ENCODE results near the gene SLC29A4. TPM values are rescaled to one million over a fixed set of nuclear protein-coding genes. Genes with fewer than 3 reads are reported as not detected.

Gene SLC29A4
- total and polyA plus RNA-seq, 2 donors (not counting 3 experiments of a cell fraction or from before 2014, with no cell fraction given), result 5.2 to 7.7 TPM

DNA sequence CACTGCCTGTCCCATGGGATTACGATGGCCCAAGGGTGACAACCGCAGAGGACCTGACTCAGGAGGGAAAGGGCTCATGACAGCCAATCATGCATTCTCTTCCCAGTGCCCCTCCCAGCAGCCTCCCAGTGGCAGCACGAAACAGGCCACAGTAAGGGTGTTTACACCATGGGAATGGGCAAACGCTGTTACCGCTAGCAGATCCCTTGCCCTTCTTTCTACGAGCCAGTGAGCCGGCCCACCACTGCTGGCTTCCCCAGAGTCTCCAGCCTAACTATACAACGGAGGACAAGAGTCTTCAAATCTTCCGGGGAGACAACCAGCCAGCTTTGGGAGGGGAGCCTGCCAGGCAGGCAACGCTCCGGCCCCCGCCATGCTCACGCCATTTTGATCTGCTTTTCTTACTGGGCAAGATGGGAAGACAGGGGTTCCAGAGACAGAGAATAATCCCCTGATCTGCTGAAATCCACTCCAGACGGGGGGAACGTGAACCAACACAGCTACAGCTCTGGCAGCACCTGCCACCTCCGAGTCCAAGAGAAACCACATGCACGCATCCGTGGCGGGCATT, 69.8 kb downstream of the SLC29A4 start:
- ChIA-PET POLR2A (no interaction called here), CTCF (no interaction called here)
- DNase-seq (ENCODE audit: low read depth, low spot score) (no peak), FAIRE-seq (no peak)
- Histone ChIP-seq H3K4me1 (ENCODE audit: control insufficient read depth, extremely low read depth, insufficient read depth, low read length) (no peaks in the 10 kb centered on the region), H3K27me3 (ENCODE audit: control insufficient read depth in 2 of 2, insufficient read depth in 2 of 2, low read length in 2 of 2) (no peaks in the 10 kb centered on the region), H3K9me1 (replicated peaks; ENCODE audit: control insufficient read depth, extremely low read depth, insufficient read depth, low read length) (no peaks in the 10 kb centered on the region), H3K4me3 (replicated peaks in 1 of 3; ENCODE audit: insufficient read depth in 1 of 3, low read depth in 1 of 3, low read length in 3 of 3) (no peak overlapping the region), H3K9me3 (replicated peaks; ENCODE audit: control insufficient read depth, insufficient read depth, low read length) (no peaks in the 10 kb centered on the region), H4K20me1 (replicated peaks; ENCODE audit: control insufficient read depth, extremely low read depth, insufficient read depth, low read length) (no peaks in the 10 kb centered on the region), H3K79me2 (ENCODE audit: control insufficient read depth, insufficient read depth, low read length) (peaks cover 12% of the 10 kb centered on the region), H3K9ac (replicated peaks; ENCODE audit: extremely low read depth, insufficient read depth, low read length) (no peak overlapping the region), H3K4me2 (ENCODE audit: insufficient read depth, low read length) (no peak overlapping the region), H3K36me3 (ENCODE audit: control insufficient read depth in 2 of 2, extremely low read depth in 1 of 2, insufficient read depth in 2 of 2, low read length in 2 of 2) (peaks cover 0 to 39% of the 10 kb centered on the region in 2 experiments), H2AFZ (ENCODE audit: low read depth, low read length) (no peak overlapping the region), H3K27ac (ENCODE audit: insufficient read depth, low read depth, low read length) (no peak overlapping the region)
- BruUV-seq (replicated peaks), result no TSS peak
- intact Hi-C loops (cut with micrococcal nuclease) (no loop called here), dilution Hi-C loops (cut with MboI; ENCODE audit: extremely low pct_ligation_motif_present, low sequenced_read_pairs) (no loop called here)
- TF ChIP-seq CTCF (IDR thresholded peaks at IDR 0.05; ENCODE audit: extremely low read depth in 1 of 2, insufficient read depth in 1 of 2, low read depth in 1 of 2, low read length in 2 of 2), result no peak
- no peak for TF ChIP-seq POLR2AphosphoS5 (IDR thresholded peaks at IDR 0.05; ENCODE audit: insufficient read depth, low read depth, low read length)
- TF ChIP-seq GATA2 (IDR thresholded peaks at IDR 0.05; ENCODE audit: insufficient read depth, insufficient read length, low read depth, low read length), result no peak
- TF ChIP-seq JUN (IDR thresholded peaks at IDR 0.05; ENCODE audit: borderline replicate concordance, insufficient read depth, insufficient read length, low read depth), result no peak
- TF ChIP-seq, protein P1, sequence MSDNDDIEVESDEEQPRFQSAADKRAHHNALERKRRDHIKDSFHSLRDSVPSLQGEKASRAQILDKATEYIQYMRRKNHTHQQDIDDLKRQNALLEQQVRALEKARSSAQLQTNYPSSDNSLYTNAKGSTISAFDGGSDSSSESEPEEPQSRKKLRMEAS (IDR thresholded peaks at IDR 0.05; ENCODE audit: insufficient read depth, insufficient read length), result no peak
- TF ChIP-seq EZH2 (IDR thresholded peaks at IDR 0.05; ENCODE audit: borderline replicate concordance, low read depth, low read length, severe bottlenecking), result no peak
- no peak for TF ChIP-seq MYC (IDR thresholded peaks at IDR 0.05; ENCODE audit: low read depth, low read length)
- no peak for TF ChIP-seq POLR2A (IDR thresholded peaks at IDR 0.05; ENCODE audit: low read depth, low read length)
- no peak for TF ChIP-seq FOS (IDR thresholded peaks at IDR 0.05; ENCODE audit: borderline replicate concordance, insufficient read depth, low read length)

Data from endothelial cell of umbilical vein (primary cell).